H1 (cell line): Measurements from ENCODE around the gene GALNT7. TPM values are rescaled to one million over a fixed set of nuclear protein-coding genes. Genes with fewer than 3 reads are reported as not detected.

Experiments used
- CTCF ChIA-PET: fragments of 300-600 bp; sonication (Branson Sonifier 250); formaldehyde crosslinking; loops from one replicate; lab custom pipeline; 2021; ENCODE audit not compliant: partially characterized antibody; lab: Charles Lee
- POLR2A ChIA-PET: fragments of 300-600 bp; sonication (Branson Sonifier 250); formaldehyde crosslinking; loops from one replicate; lab custom pipeline; 2021; ENCODE audit warnings: inconsistent platforms; ENCODE audit not compliant: partially characterized antibody; lab: Charles Lee
- DNase-seq, 2 experiments: peaks; one replicate each; pipeline versions ENCODE4 v3.0.0 to v3.0.0-alpha.2; 2010 to 2022; ENCODE audit warnings: low spot score in 2 of 2, low read depth in 1 of 2, mixed read lengths in 1 of 2
- FAIRE-seq: peaks from 2 replicates; lab custom pipeline; 2011; peaks lifted over from hg19 to GRCh38; lab: Jason Lieb, UNC
- H2AFZ ChIP-seq: 2 replicates; pipeline ENCODE4 v1.8.1; 2012; ENCODE audit warnings: low read length, inconsistent platforms
- H2AK5ac ChIP-seq: 2 replicates; pipeline ENCODE4 v1.6.1; 2013; ENCODE audit warnings: low read depth, low read length
- H2BK120ac ChIP-seq: replicated peaks from 2 replicates; pipeline ENCODE3; 2013; ENCODE audit warnings: low read depth, low read length, inconsistent platforms
- H2BK12ac ChIP-seq: 2 replicates; pipeline ENCODE4 v1.6.1; 2013; ENCODE audit warnings: low read depth, low read length
- H2BK15ac ChIP-seq: 2 replicates; pipeline ENCODE4 v1.6.1; 2013; ENCODE audit warnings: low read length
- H2BK20ac ChIP-seq: 2 replicates; pipeline ENCODE4 v1.6.1; 2013; ENCODE audit warnings: low read length
- H2BK5ac ChIP-seq: 2 replicates; pipeline ENCODE4 v1.6.1; 2013; ENCODE audit warnings: low read depth, low read length
- H3K14ac ChIP-seq: 2 replicates; pipeline ENCODE4 v1.6.1; 2013; ENCODE audit warnings: inconsistent platforms; ENCODE audit not compliant: insufficient read length
- H3K18ac ChIP-seq: 2 replicates; pipeline ENCODE4 v1.6.1; 2013; ENCODE audit warnings: low read length; ENCODE audit errors: extremely low read depth
- H3K23ac ChIP-seq: 2 replicates; pipeline ENCODE4 v1.6.1; 2013; ENCODE audit warnings: inconsistent platforms; ENCODE audit not compliant: insufficient read length
- H3K23me2 ChIP-seq: 2 replicates; pipeline ENCODE4 v1.6.1; 2013; ENCODE audit warnings: low read depth, low read length
- H3K27ac ChIP-seq: 2 replicates; pipeline ENCODE4 v1.6.1; 2011; ENCODE audit warnings: low read depth, low read length, inconsistent platforms
- H3K27me3 ChIP-seq, 4 experiments: replicated peaks in 1 of 4; 1 replicate in 1 of 4; 2 replicates in 3 of 4; pipeline versions ENCODE4 v1.6.1 to v1.8.1; 2011 to 2013; ENCODE audit warnings: low read length in 3 of 4, mild to moderate bottlenecking in 3 of 4, inconsistent platforms in 2 of 4, mixed read lengths in 2 of 4, moderate library complexity in 1 of 4; ENCODE audit not compliant: control insufficient read depth in 3 of 4, insufficient read depth in 3 of 4; ENCODE audit errors: extremely low read depth in 1 of 4
- H3K36me3 ChIP-seq, 4 experiments: 2 replicates each; pipeline versions ENCODE4 v1.6.1 to v1.8.1; 2011 to 2013; ENCODE audit warnings: mild to moderate bottlenecking in 4 of 4, low read length in 3 of 4, moderate library complexity in 2 of 4, control low read depth in 1 of 4, inconsistent platforms in 1 of 4; ENCODE audit not compliant: insufficient read depth in 4 of 4, control insufficient read depth in 2 of 4
- H3K4ac ChIP-seq: replicated peaks from 2 replicates; pipeline ENCODE3; 2013; ENCODE audit warnings: low read length, low read depth, mixed read lengths, inconsistent platforms; ENCODE audit not compliant: insufficient read length
- H3K4me1 ChIP-seq, 4 experiments: replicated peaks in 1 of 4; 1 replicate in 1 of 4; 2 replicates in 3 of 4; pipeline versions ENCODE4 v1.6.1 to v1.8.1; 2011 to 2013; ENCODE audit warnings: low read length in 3 of 4, inconsistent platforms in 2 of 4, mixed read lengths in 1 of 4; ENCODE audit not compliant: insufficient read depth in 4 of 4, control insufficient read depth in 3 of 4
- H3K4me2 ChIP-seq, 2 experiments: 2 replicates each; pipeline versions ENCODE4 v1.6.1 to v1.8.1; 2011 to 2013; ENCODE audit warnings: low read depth in 2 of 2, low read length in 2 of 2, control low read depth in 1 of 2, inconsistent platforms in 1 of 2, mild to moderate bottlenecking in 1 of 2; ENCODE audit not compliant: insufficient read depth in 1 of 2
- H3K4me3 ChIP-seq, 4 experiments: fragments of 200-600, 300-600 bp in 1 of 4; sonication (generic), shearing (Covaris generic), sonication (Bioruptor Twin) in 1 of 4; 2 replicates each; pipeline versions ENCODE4 v1.5.1 to v1.8.1; 2011 to 2016; ENCODE audit warnings: low read length in 4 of 4, low read depth in 3 of 4, control low read depth in 2 of 4, inconsistent platforms in 2 of 4, mild to moderate bottlenecking in 2 of 4, mixed read lengths in 1 of 4, moderate library complexity in 1 of 4; ENCODE audit not compliant: insufficient read depth in 2 of 4; ENCODE audit errors: extremely low read depth in 1 of 4
- H3K56ac ChIP-seq: replicated peaks from 2 replicates; pipeline ENCODE3; 2013; ENCODE audit warnings: low read depth, mild to moderate bottlenecking, mixed read lengths, low read length, inconsistent platforms; ENCODE audit not compliant: insufficient read length
- H3K79me1 ChIP-seq: 2 replicates; pipeline ENCODE4 v1.6.1; 2013; ENCODE audit warnings: low read depth, low read length, control low read depth
- H3K79me2 ChIP-seq, 2 experiments: 2 replicates each; pipeline versions ENCODE4 v1.6.1 to v1.8.1; 2012 to 2013; ENCODE audit warnings: low read length in 2 of 2, mild to moderate bottlenecking in 2 of 2, inconsistent platforms in 1 of 2; ENCODE audit not compliant: insufficient read depth in 2 of 2, control insufficient read depth in 1 of 2
- H3K9ac ChIP-seq, 4 experiments: replicated peaks in 1 of 4; 1 replicate in 1 of 4; 2 replicates in 3 of 4; pipeline versions ENCODE4 v1.6.1 to v1.8.1; 2011 to 2013; ENCODE audit warnings: low read depth in 3 of 4, low read length in 3 of 4, control low read depth in 2 of 4, mild to moderate bottlenecking in 2 of 4, moderate library complexity in 2 of 4, inconsistent platforms in 1 of 4; ENCODE audit errors: extremely low read depth in 1 of 4
- H3K9me3 ChIP-seq, 2 experiments: 2 replicates each; pipeline versions ENCODE4 v1.6.1 to v1.8.1; 2012 to 2013; ENCODE audit warnings: mild to moderate bottlenecking in 2 of 2, moderate library complexity in 2 of 2, control low read depth in 1 of 2, inconsistent platforms in 1 of 2, low read depth in 1 of 2, low read length in 1 of 2, mixed read lengths in 1 of 2; ENCODE audit not compliant: insufficient read depth in 2 of 2
- H4K20me1 ChIP-seq, 2 experiments: replicated peaks in 1 of 2; 2 replicates each; pipeline versions ENCODE3 to v1.8.1; 2011 to 2013; ENCODE audit warnings: inconsistent platforms in 2 of 2, low read length in 2 of 2, mild to moderate bottlenecking in 1 of 2; ENCODE audit not compliant: insufficient read depth in 2 of 2, control insufficient read depth in 1 of 2
- H4K5ac ChIP-seq: 2 replicates; pipeline ENCODE4 v1.6.1; 2013; ENCODE audit warnings: low read length, low read depth, mixed read lengths, inconsistent platforms; ENCODE audit not compliant: insufficient read length
- H4K8ac ChIP-seq: 2 replicates; pipeline ENCODE4 v1.8.0; 2013; ENCODE audit warnings: mild to moderate bottlenecking, moderate library complexity, low read length, inconsistent platforms; ENCODE audit not compliant: insufficient read depth; ENCODE audit errors: extremely low read depth
- H4K91ac ChIP-seq: replicated peaks from 2 replicates; pipeline ENCODE3; 2013; ENCODE audit warnings: low read length, mixed read lengths, inconsistent platforms; ENCODE audit not compliant: insufficient read length
- BCL11A ChIP-seq, 2 experiments: IDR thresholded peaks; one replicate each; pipeline ENCODE4 v1.6.1; 2011; ENCODE audit warnings: low read depth in 2 of 2, low read length in 2 of 2, mild to moderate bottlenecking in 2 of 2
- CHD1 ChIP-seq: IDR thresholded peaks from 2 replicates; pipeline ENCODE4 v1.6.1; 2012; ENCODE audit warnings: low read depth, low read length, improper control_type of control experiment
- EGR1 ChIP-seq: IDR thresholded peaks from 2 replicates; pipeline ENCODE4 v1.6.1; 2011; ENCODE audit warnings: low read depth, low read length, borderline replicate concordance
- JUN ChIP-seq: IDR thresholded peaks from 2 replicates; pipeline ENCODE4 v1.6.1; 2011; ENCODE audit warnings: low read depth, mild to moderate bottlenecking, improper control_type of control experiment, low read length
- JUND ChIP-seq: IDR thresholded peaks from 2 replicates; pipeline ENCODE4 v1.6.1; 2011; ENCODE audit warnings: mild to moderate bottlenecking, improper control_type of control experiment, low read length
- KDM5A ChIP-seq: fragments of 200-600 bp; IDR thresholded peaks from 2 replicates; pipeline ENCODE4 v1.7.1; 2012; ENCODE audit warnings: mild to moderate bottlenecking, low read length, inconsistent platforms, mixed read lengths
- SIX5 ChIP-seq: IDR thresholded peaks from 2 replicates; pipeline ENCODE4 v1.6.1; 2011; ENCODE audit warnings: mild to moderate bottlenecking, low read depth, low read length
- SP2 ChIP-seq: IDR thresholded peaks from 2 replicates; pipeline ENCODE4 v1.6.1; 2012; ENCODE audit warnings: mild to moderate bottlenecking, low read length, inconsistent platforms
- SRF ChIP-seq: IDR thresholded peaks from 2 replicates; pipeline ENCODE4 v1.6.1; 2011; ENCODE audit warnings: mild to moderate bottlenecking, low read depth, low read length, moderate library complexity
- WGBS, 2 experiments: shearing (Covaris generic) in 1 of 2; methylation state at CpG; one replicate each; pipeline versions ENCODE4 v1.1.6 to v1.1.7; 2013 to 2015; ENCODE audit warnings: low lambda C conversion rate in 2 of 2, mixed read lengths in 2 of 2, inconsistent platforms in 1 of 2, low coverage in 1 of 2, missing lambda C conversion rate in 1 of 2; ENCODE audit not compliant: insufficient replicate concordance in 2 of 2, insufficient coverage in 1 of 2, insufficient read length in 1 of 2; ENCODE audit errors: extremely low coverage in 1 of 2, missing lambda C conversion rate in 1 of 2; 5-methylcytosine and 5-hydroxymethylcytosine counted together
- polyA plus RNA-seq, 7 experiments: library from polyadenylated mRNA; depleted of rRNA in 3 of 7; stranded (reverse) in 5 of 7; unstranded in 2 of 7; fragments of >200 nt in 5 of 7; fragments of 200-250 nt in 2 of 7; gene quantifications; 1 replicate in 5 of 7; 2 replicates in 1 of 7; 4 replicates in 1 of 7; pipeline versions ENCODE4 v1.2.1 to v1.2.3, GENCODE V29; 2011 to 2013; ENCODE audit warnings: missing spikeins in 2 of 7, mixed read lengths in 2 of 7
- total RNA-seq: library from RNA; stranded (reverse); fragmentation: NEBNext Ultra II Directional; extraction: Animal tissue kit (Norgen Biotek cat#: 25700); gene quantifications from 2 replicates; pipeline ENCODE4 v1.2.1, GENCODE V29; 2021
- TF ChIP-seq, protein P1 (sequence below): IDR thresholded peaks from 2 replicates; pipeline ENCODE4 v1.6.1; 2011; ENCODE audit warnings: low read depth, mild to moderate bottlenecking, low read length; ENCODE audit not compliant: insufficient read depth

The GALNT7 gene
- total and polyA plus RNA-seq, 2 of the 8 experiments (the other 6 are each of a cell fraction or from before 2014, with no cell fraction given): 22.4 to 85.5 TPM

DNA sequence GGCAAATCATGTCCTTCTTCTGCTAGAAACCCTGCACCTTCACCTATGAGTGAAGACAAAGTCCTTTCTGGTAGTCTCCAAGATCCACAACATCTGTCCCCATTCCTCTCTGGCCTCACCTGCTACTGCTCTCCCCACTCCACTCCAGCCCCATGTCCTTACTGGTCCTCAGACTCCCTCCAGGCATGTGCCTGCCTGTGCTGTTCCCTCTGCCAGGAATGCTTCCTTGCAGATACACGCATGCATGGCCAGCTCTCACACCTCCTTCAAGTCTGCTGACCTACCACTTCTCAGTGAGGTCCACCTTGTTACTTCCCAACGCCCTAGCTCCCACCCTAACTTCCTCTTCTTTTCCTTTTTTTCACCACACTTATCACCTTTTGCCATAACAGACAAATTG lies 147.4 kb downstream of the GALNT7 start:
- Histone ChIP-seq H2BK5ac (no peak overlapping the region), H2AFZ (no peak overlapping the region), H3K23me2 (no peaks in the 10 kb centered on the region), H4K20me1 (no peaks in the 10 kb centered on the region), H3K36me3 (peaks cover 0 to 30% (median 14%) of the 10 kb centered on the region in 4 experiments; a peak in 4 of 8 replicates), H3K4me1 (peaks cover 0 to 4% (median 3%) of the 10 kb centered on the region in 4 experiments; a peak in 4 of 7 replicates), H3K79me2 (no peaks in the 10 kb centered on the region), H3K4ac (no peak overlapping the region)
- DNase-seq: no peak
- WGBS, 2 experiments: 86 to 100% methylated on average over 1 to 2 of the region's 2 CpGs
- TF ChIP-seq EGR1 (no peak), KDM5A (no peak), JUN (no peak), JUND (no peak), BCL11A (IDR thresholded peaks at IDR 0.05; ENCODE audit: low read depth in 2 of 2, low read length in 2 of 2) (no peak), SRF (no peak), SP2 (no peak), SIX5 (no peak), CHD1 (no peak)
- TF ChIP-seq, protein P1, sequence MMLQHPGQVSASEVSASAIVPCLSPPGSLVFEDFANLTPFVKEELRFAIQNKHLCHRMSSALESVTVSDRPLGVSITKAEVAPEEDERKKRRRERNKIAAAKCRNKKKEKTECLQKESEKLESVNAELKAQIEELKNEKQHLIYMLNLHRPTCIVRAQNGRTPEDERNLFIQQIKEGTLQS: no peak
- TF ChIP-seq, all 59 proteins: peak for 0
- no peaks in the 10 kb centered on the region for H3K79me1 ChIP-seq
- FAIRE-seq: no peak
- no peak overlapping the region for H3K9ac ChIP-seq
- no peak overlapping the region for H2AK5ac ChIP-seq
- H2BK120ac ChIP-seq: no peak overlapping the region
- no peak overlapping the region for H4K91ac ChIP-seq
- ChIA-PET CTCF (interaction anchor here (0.6 to 4.9 kb wide), 13 partner anchors 11 to 312 kb away, joined by 3 to 38 read pairs (median 3); no protein-coding TSS in a partner anchor), POLR2A (interaction anchor here (0.9 to 11.3 kb wide), 4 partner anchors 8 to 19 kb away, joined by 3 to 91 read pairs (median 4); partner anchors contain the start of gene HMGB2)
- H3K27ac ChIP-seq: no peak overlapping the region
- H2BK12ac ChIP-seq: no peak overlapping the region
- H2BK15ac ChIP-seq: no peak overlapping the region
- H3K56ac ChIP-seq: no peak overlapping the region
- H3K18ac ChIP-seq: no peak overlapping the region
- no peak overlapping the region for H4K5ac ChIP-seq
- H3K27me3 ChIP-seq: no peaks in the 10 kb centered on the region
- H2BK20ac ChIP-seq: no peak overlapping the region
- H3K4me3 ChIP-seq: no peak overlapping the region
- no peaks in the 10 kb centered on the region for H3K9me3 ChIP-seq
- no peak overlapping the region for H3K23ac ChIP-seq
- no peak overlapping the region for H4K8ac ChIP-seq
- no peak overlapping the region for H3K4me2 ChIP-seq
- no peak overlapping the region for H3K14ac ChIP-seq
